ENCODE data around the gene MSRB3.

- TF ChIP-seq CTCF (conservative IDR thresholded peaks at IDR 0.05; ENCODE audit: low read depth, low read length) (no peak), EZH2phosphoT487 (IDR thresholded peaks at IDR 0.05; ENCODE audit: borderline replicate concordance, low read length) (no peak)
These were observed 142.5 kb downstream of the MSRB3 start for GRCh38 chr12:65420941-65421340.

Data from PC-3 (cell line).